Neural progenitor cell (in vitro differentiated cells): Measurements from ENCODE around the gene IL25.

Experiments
- CTCF ChIP-seq: fragments of 200-600 bp; sonication (generic); IDR thresholded peaks from 2 replicates; pipeline ENCODE4 v1.5.1; 2017; ENCODE audit warnings: antibody characterized with exemption, mild to moderate bottlenecking
- EZH2 ChIP-seq: fragments of 200-600 bp; sonication (generic); IDR thresholded peaks from 2 replicates; pipeline ENCODE4 v1.6.1; 2017; ENCODE audit warnings: antibody characterized with exemption, mild to moderate bottlenecking, moderate library complexity
- EZH2phosphoT487 ChIP-seq: fragments of 200-600 bp; sonication (generic); IDR thresholded peaks from 2 replicates; pipeline ENCODE4 v1.6.1; 2017; ENCODE audit warnings: antibody characterized with exemption

GRCh38 chr14:23385244-23385641, 12.6 kb downstream of the IL25 start:
- TF ChIP-seq CTCF (no peak), EZH2phosphoT487 (no peak), EZH2 (no peak)
